ENCODE measurements around the gene DHX29.

DHX29 gene

DNA sequence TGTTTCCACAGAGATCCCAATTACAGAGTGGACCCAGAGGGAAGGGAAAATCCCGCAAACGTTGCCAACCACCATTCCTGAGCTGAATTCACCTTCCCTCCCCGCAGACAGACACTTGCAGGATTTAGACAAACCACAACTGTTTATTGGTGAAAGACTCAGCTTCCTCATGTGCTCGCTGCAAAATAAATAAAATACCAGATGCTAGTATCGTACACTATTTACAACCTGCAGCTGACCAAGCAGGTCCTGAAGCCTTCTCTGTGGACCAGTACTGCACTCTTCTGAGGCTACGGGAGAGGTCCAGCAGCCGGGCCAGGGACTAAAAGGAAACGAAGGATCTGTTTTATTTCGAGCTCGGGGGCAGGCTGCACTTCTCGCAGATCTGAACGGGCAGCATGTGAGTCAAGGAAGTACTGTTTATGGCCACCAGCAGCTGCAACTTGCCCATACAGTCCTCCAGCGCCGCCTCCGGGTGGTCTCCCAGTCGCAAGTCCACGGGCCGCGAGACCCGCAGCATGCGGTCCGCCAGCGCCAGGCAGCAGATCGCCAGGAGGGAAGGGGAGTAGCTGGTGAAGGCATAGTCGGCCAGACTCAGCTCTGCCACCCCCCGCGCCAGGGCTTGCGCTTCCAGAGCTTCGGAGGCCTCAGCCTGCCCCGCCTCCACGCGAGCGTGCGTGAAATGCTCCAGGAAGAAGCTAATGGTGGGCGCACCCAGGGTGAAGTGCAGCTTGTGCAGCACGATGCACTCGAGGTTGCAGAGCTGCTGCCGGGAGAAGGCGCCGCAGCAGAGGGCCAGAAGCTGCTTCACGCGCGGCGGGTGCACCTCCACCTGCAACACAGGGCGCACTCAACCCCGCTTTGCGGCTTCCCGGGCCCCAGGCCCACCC, 76.2 kb downstream of the DHX29 start:
- FAIRE-seq, result no peak

GRCh38 chr5:55230086-55230629, 77.3 kb downstream of the DHX29 start:
- FAIRE-seq, result no peak

GRCh38 chr5:55227664-55228430, 79.6 kb downstream of the DHX29 start:
- FAIRE-seq, result no peak

DNA sequence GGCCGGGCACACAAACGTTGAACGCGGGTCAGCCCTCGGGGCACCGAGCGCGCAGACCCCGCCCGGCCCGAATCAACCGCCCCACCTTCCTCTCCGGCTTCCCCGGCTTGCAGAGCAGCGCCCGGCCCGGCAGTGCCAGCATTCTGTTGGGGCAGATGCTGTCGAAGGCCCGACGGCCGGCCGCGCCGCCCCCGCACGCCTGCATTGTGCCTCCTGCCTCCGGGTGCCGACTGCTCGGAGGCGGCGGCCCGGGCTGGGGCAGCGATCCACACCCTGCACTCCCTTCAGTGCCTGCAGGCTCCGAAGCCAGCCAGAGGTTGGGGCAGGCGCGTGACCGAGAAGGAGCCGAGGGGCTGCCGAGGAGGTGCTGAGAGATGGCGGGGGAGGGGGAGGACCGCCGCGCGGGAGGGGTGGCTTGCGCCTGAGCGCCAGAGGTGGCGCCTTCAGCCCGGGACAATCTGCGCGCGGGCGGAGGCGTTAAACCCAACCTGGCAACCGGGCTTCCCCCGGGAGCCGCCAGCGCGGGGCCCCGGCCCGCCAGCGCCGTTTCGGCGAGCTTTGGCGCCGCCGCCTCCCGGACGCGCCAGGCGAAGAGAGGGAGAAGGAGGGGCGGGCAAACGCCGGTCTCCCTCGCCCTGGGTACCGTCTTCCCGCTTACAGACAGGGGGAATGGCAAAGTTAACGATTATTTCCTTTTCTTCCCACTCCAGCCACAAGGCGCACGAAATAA, 80.4 kb downstream of the DHX29 start, which contains the start of gene MCIDAS:
MCIDAS (minus strand) TSS at position 382 of the 730 bp plus-strand sequence; CDS start at position 205, 177 bp downstream.
- no peak for FAIRE-seq

DNA sequence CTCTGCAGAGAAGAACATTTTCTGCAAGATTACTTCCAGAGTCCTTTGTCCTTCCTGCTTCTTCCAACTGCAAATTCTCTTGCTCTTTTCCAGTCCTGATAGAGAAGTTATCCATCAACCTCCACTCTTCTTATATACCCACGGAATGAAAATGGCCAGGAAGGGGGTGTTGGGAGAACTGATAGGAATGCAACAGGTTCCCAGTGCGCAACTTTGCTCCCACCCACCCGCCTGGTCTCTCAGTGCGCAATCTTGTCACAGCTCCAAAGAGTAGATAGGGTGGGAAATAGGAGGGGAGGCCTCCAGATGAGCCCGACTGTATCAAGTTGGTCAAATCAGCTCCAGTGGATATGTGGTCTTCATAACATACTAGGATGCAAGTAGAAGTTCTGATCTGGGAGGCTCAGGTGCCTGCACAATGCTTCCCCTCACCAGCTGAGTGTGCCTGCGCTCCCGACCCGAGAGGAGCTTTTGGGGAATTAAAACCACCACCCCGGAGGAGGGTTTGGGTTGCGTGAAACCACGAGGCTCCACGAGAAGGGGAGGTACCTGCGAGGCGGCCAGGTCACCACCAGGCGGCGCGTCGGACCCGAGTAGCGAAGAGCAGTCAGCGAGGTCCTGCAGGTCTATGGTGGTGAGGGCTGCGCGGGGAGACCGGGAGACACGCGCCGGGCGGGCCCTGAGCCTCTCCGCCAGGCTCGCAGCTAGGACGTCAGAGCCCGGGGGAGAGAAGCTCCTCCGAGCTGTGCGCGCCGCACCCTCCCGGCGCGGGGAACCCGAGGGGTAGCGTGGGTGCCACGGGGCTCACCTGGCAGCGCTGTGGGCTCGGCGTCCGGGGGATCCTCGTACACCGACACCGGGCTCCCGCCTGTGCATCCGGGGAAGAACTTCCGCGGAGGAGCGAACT, 81.2 kb downstream of the DHX29 start:
- FAIRE-seq, result peak; percentile 83

- FAIRE-seq, result no peak
These were observed 82.1 kb downstream of the DHX29 start for GRCh38 chr5:55225346-55225745.

DNA sequence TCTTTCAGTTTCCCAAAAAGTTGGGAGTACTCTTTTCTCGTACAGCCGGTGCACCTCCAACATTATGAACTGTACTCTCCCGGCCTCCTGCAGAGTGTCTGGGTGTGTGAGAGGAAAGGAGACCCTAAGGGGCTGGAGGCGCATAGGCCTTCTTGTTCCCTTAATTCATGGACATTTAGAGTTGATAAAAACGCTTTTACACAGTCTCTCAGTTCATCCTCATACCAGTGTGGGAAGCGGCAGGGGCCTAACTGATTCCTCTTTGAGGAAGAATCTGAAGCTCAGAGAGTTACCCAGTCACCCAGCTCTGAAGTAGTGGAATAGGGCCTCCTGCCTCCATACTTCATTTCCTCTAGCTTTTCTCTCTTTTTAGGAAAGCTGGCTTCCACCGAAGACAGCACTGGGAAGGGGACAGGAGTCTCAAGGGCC, 83.7 kb downstream of the DHX29 start:
- FAIRE-seq, result no peak

GRCh38 chr5:55222985-55223811, 84.3 kb downstream of the DHX29 start:
- FAIRE-seq, result no peak

DNA sequence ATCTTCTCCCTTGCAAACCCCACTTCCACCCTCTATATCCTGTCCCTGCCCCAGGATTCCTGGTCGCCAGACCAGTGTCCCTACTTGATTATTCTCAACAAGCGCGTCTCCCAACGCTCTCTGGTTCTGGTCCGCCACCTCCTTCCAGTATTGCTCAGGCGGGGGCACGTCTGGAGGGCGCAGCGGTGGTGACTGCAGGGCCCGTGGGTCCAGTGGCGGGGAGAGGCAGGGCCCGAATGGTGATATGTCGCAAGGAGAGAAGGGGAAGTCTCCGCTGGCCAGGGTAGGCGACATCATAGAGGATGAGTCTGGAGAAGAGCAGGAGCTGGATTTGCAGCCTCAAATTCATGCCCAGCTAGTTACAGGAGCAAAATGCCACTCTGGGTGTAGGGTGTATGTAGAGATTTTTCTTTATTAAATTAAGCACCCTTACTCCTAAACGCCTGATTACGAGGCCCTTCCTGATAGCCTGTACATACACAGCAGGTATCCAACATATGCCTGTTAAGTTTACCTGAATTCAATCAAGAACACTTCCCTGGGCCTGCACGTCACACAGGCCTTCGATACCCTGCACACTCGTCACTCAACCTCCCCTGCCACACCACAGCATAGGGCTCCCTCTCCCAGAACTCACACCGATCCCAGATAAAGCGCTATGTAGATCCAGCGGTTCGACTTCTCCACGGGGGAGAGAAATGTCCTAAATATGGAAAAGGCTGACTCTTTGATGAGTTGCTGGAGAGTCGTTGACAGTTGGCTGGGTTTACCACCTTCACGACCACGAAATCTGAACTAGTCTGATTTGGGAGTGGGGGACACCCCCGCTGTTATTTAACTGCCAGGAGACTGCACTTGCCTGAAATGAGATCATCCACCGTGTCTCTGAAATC, 85.2 kb downstream of the DHX29 start:
- FAIRE-seq, result no peak

DNA sequence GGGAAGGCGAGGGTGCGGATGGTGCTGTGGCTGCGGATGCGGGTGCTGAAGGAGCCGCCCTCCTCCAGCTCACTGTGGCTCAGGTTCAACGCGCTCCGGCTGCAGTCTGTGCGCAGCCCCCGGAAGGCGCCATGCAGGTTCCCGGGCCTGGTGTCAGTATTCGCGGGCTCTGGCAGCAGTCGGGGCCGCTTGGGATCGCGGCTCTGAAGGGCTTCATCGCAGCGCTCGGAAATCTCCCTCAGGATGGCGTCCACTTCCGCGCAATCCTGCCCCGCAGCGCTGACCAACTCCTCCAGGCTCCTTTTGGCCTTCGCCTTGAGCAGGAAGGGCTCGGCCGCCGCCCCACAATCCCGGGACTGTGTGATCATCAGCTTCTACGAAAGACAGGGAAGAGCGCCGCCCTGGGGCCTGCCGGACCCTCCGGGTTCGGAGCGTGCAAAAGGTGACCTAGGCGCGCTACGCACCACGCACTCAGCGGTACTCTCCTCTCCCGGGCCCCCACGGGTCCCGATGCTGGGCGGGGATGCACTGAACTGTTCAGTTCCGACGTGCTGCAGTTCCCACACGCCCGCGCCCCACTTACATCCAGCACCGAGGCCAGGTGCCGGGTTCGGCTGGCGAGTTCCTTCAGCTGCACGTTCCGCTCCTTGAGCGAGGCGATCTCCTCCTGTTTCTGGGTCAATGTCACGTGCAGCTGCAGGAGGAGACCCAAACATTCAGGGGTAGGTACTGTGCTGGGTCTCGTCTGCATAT, 86.9 kb downstream of the DHX29 start:
- FAIRE-seq, result no peak

DNA sequence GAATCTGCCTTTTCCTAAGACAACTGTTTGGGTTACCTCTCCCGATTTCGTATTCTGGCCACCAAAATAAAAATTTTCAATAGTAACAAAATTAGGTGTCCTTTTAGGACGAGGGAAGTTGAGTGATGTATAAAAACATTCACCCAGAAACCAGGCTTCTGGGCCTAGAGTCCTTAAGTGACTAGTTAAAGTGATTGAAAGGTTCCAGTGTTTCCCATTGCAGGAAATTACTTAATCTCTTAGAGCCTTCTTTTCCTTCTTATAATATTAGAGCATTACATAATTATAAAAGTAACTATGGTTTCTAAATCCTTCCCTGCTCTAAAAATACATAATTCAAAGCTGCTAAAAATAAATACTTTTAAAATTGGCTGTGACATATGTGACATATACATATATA, 87.7 kb downstream of the DHX29 start:
- no peak for FAIRE-seq

DNA sequence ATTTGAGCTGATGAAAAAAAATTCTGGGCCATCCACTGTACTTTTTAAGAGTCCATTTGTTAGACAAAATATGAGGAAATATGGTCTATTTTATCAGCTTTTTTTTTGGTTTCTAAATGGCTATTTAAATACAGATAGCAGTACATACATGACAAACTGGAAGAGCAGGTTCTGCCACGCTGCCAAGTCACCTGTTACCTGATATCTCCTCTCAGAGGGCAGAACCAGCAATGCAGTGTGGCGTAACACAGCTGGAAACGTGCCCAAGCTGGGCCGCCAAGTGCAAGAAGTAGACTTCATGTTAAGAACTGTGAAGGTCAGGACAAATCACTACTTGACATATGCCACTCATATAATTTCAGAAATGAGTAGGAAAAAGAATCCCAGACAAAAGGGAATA, 88.5 kb downstream of the DHX29 start:
- FAIRE-seq, result no peak

DNA sequence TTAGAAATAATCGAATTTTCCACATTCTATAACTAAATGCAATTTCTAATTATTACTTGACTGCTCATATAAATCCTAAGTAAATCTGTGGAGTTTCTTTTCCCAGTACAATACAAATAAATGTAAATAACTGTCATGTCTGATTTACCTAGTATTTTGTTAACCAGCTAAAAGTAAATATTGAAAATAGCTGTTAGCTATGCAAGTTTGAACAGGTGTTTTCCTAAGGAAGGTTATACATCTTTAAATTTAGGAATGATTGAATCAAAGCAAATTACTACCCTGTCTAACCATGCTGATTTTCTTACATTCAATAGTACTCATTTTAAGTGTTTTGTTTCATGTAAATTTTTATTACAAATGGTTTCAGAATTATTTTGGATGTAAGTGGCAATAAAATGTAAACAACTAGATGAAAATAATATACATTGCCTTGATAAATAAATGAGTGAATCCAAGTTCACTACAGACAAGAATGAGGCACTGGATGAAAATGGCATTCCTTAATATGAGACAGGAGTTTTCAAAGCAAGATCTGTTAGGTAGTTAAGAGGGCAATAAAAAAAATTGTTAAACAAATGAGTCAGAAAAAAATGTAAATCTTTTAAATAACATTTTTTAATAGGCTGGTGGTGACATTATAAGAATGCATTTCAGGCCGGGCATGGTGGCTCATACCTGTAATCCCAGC, 96.2 kb downstream of the DHX29 start:
- FAIRE-seq, result no peak
